Measurements from ENCODE around the gene RCAN2.

The RCAN2 gene

DNA sequence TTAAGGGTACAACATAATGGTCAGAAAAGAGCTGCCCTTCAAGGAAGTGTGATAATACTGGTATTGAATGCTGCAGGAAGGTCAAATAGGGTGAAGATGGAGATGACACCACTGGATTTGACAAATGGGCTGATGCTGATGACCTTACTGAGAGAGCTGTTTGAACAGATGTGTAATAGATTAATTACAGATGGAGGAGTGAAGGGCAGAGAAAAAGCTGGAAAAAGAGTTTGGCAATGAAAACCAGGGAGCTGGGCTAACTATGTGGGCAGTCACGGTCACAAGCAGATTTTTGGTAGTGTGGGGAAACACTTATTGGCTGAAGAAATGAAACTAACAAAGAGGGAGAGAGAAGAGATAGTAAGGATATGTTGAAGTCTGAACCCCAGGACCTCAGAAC, 236.9 kb downstream of the RCAN2 start:
- Histone ChIP-seq H3K27ac (replicated peaks) (no peak overlapping the region), H3K4me3 (replicated peaks; ENCODE audit: insufficient read depth, low read length) (no peak overlapping the region), H3K27me3 (ENCODE audit: insufficient read depth, poor library complexity, severe bottlenecking) (no peaks in the 10 kb centered on the region)
- DNase-seq (ENCODE audit: low read depth in 1 of 2, low spot score in 1 of 2): no peak
- TF ChIP-seq POLR2AphosphoS5 (IDR thresholded peaks at IDR 0.05; ENCODE audit: low read depth): no peak
- TF ChIP-seq GABPA (IDR thresholded peaks at IDR 0.05; ENCODE audit: low read depth): no peak
- no peak for TF ChIP-seq SPI1 (IDR thresholded peaks at IDR 0.05; ENCODE audit: borderline replicate concordance, low read depth)
- TF ChIP-seq CTCF (IDR thresholded peaks at IDR 0.05; ENCODE audit: insufficient read depth, low read length): no peak
- no peak for TF ChIP-seq REST (IDR thresholded peaks at IDR 0.05; ENCODE audit: insufficient replicate concordance, low read depth)

DNA sequence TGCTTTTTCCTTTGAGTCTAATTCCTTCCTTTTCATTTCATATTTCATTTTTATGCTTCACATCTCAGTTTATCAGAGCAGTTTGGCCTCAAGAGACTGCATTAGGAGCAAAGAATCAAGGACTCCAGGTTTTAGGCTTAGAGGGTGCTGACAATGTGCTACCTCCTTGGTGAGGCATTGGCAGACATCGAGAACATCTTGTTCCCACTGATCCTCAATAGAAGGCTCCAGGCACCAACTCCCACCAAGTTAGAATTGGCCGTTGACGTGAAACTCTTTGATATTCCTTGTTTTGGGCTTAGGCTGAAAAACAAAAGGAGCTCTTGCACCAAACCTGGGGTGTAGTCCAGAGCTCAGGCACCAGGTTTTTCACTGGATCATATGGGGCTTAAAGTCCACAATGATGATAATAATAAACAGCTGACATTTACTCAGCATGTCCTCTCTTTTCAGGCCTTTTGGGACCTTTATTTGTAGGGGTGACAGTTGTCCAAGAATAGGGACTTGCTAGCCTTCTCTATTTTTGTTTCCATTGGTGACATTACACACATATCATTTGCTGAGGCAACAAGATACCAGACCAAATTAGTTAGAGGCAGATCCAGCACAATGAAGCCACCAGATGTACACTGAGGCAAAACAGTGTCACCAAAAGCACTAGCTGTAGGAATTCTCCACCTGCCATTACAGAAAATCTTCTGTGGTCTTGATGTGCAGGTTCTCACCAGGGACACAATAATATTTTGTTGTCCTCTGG, 239.5 kb downstream of the RCAN2 start:
- H3K27me3 ChIP-seq (ENCODE audit: insufficient read depth, poor library complexity, severe bottlenecking): no peaks in the 10 kb centered on the region
- TF ChIP-seq POLR2AphosphoS5 (IDR thresholded peaks at IDR 0.05; ENCODE audit: low read depth) (no peak), SPI1 (IDR thresholded peaks at IDR 0.05; ENCODE audit: borderline replicate concordance, low read depth) (no peak), CTCF (IDR thresholded peaks at IDR 0.05; ENCODE audit: insufficient read depth, low read length) (no peak), REST (IDR thresholded peaks at IDR 0.05; ENCODE audit: insufficient replicate concordance, low read depth) (no peak), GABPA (IDR thresholded peaks at IDR 0.05; ENCODE audit: low read depth) (no peak)
- no peak overlapping the region for H3K27ac ChIP-seq (replicated peaks)
- no peak overlapping the region for H3K4me3 ChIP-seq (replicated peaks; ENCODE audit: insufficient read depth, low read length)
- DNase-seq (ENCODE audit: low read depth in 1 of 2, low spot score in 1 of 2): no peak

DNA sequence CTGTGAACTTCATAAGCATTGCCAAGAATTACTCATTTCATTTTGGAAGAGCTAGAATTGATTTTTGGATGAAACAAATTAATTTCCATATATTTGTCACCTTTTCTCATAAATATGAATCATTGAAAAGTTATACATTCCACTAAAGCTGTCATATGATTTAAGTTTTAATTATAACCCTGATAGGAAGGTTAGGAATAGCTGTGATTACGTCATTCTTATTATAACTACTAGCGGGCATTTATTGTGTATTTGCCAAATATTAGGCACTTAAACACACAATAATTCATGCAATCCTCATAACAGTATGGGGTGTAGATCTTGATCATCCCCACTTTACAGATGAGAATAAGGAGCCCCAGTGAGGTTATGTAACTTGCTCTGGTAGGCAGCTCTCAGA, 243.1 kb downstream of the RCAN2 start:
- H3K27me3 ChIP-seq (ENCODE audit: insufficient read depth, poor library complexity, severe bottlenecking): no peaks in the 10 kb centered on the region
- no peak for TF ChIP-seq REST (IDR thresholded peaks at IDR 0.05; ENCODE audit: insufficient replicate concordance, low read depth)
- TF ChIP-seq GABPA (IDR thresholded peaks at IDR 0.05; ENCODE audit: low read depth): no peak
- no peak for TF ChIP-seq POLR2AphosphoS5 (IDR thresholded peaks at IDR 0.05; ENCODE audit: low read depth)
- TF ChIP-seq CTCF (IDR thresholded peaks at IDR 0.05; ENCODE audit: insufficient read depth, low read length): no peak
- no peak for TF ChIP-seq SPI1 (IDR thresholded peaks at IDR 0.05; ENCODE audit: borderline replicate concordance, low read depth)
- DNase-seq (ENCODE audit: low read depth in 1 of 2, low spot score in 1 of 2): no peak
- H3K27ac ChIP-seq (replicated peaks): no peak overlapping the region
- no peak overlapping the region for H3K4me3 ChIP-seq (replicated peaks; ENCODE audit: insufficient read depth, low read length)

All from HL-60 (cell line).